Measurements from ENCODE around the gene OR4C3. TPM values are rescaled to one million over a fixed set of nuclear protein-coding genes. Genes with fewer than 3 reads are reported as not detected.
A peak's percentile ranks its signal among the peaks of the same experiment; 100 is the strongest.
"Not testable (repeated sequence)": the region's sequence is repeated elsewhere in the genome, so short reads cannot be mapped to it uniquely, and the experiment has no call there.

The OR4C3 gene
- total RNA-seq, 1 experiment from 2014 or later: not detected

- H3K4me1 Mint-ChIP-seq (ENCODE audit: insufficient read depth, unreplicated experiment): no peaks in the 10 kb centered on the region
Observed at GRCh38 chr11:48341466-48341865, 16.7 kb downstream of the OR4C3 start.

GRCh38 chr11:48342505-48342904 lies 17.8 kb downstream of the OR4C3 start:
- intact Hi-C loops (cut with micrococcal nuclease); H3K27me3 Mint-ChIP-seq (ENCODE audit: insufficient read depth, unreplicated experiment): not testable (repeated sequence)
- peaks cover 20% of the 10 kb centered on the region for H3K9me3 Mint-ChIP-seq (ENCODE audit: unreplicated experiment)

More at GRCh38 chr11:48341466-48341865, 16.7 kb downstream of the OR4C3 start:
- no peak overlapping the region for H3K4me3 Mint-ChIP-seq (ENCODE audit: unreplicated experiment)
- no peak overlapping the region for H3K27ac Mint-ChIP-seq (ENCODE audit: low read depth, unreplicated experiment)
- peak; percentile 0 for DNase-seq (ENCODE audit: unreplicated experiment)
- TF ChIP-seq CTCF (IDR thresholded peaks at IDR 0.05; ENCODE audit: unreplicated experiment): no peak
- intact Hi-C loops (cut with micrococcal nuclease): no loop called here
- no peaks in the 10 kb centered on the region for H3K36me3 Mint-ChIP-seq (ENCODE audit: insufficient read depth, unreplicated experiment)
- H3K9me3 Mint-ChIP-seq (ENCODE audit: unreplicated experiment): peaks cover 13% of the 10 kb centered on the region
- no peaks in the 10 kb centered on the region for H3K27me3 Mint-ChIP-seq (ENCODE audit: insufficient read depth, unreplicated experiment)
- BruUV-seq (replicated peaks): no TSS peak
- ChIA-PET POLR2A (no interaction called here), CTCF (no interaction called here)

GRCh38 chr11:48346286-48346685 lies 21.6 kb downstream of the OR4C3 start:
- POLR2A ChIA-PET; CTCF ChIA-PET; DNase-seq (ENCODE audit: unreplicated experiment); intact Hi-C loops (cut with micrococcal nuclease); H3K4me1 Mint-ChIP-seq (ENCODE audit: insufficient read depth, unreplicated experiment); H3K36me3 Mint-ChIP-seq (ENCODE audit: insufficient read depth, unreplicated experiment); H3K27me3 Mint-ChIP-seq (ENCODE audit: insufficient read depth, unreplicated experiment); BruUV-seq (replicated peaks); H3K27ac Mint-ChIP-seq (ENCODE audit: low read depth, unreplicated experiment); H3K4me3 Mint-ChIP-seq (ENCODE audit: unreplicated experiment): not testable (repeated sequence)
- peaks cover 25% of the 10 kb centered on the region for H3K9me3 Mint-ChIP-seq (ENCODE audit: unreplicated experiment)

More at GRCh38 chr11:48342505-48342904, 17.8 kb downstream of the OR4C3 start:
- DNase-seq (ENCODE audit: unreplicated experiment); H3K4me1 Mint-ChIP-seq (ENCODE audit: insufficient read depth, unreplicated experiment); H3K27ac Mint-ChIP-seq (ENCODE audit: low read depth, unreplicated experiment); BruUV-seq (replicated peaks); H3K4me3 Mint-ChIP-seq (ENCODE audit: unreplicated experiment); POLR2A ChIA-PET; CTCF ChIA-PET; H3K36me3 Mint-ChIP-seq (ENCODE audit: insufficient read depth, unreplicated experiment): not testable (repeated sequence)

GRCh38 chr11:48354013-48354412 lies 29.3 kb downstream of the OR4C3 start:
- no TSS peak for BruUV-seq (replicated peaks)
- ChIA-PET CTCF (no interaction called here), POLR2A (interaction anchor here (0.7 kb wide), 1 partner anchor 433 kb away, joined by 3 read pairs; no protein-coding TSS in a partner anchor)
- intact Hi-C loops (cut with micrococcal nuclease): no loop called here
- Mint-ChIP-seq H3K27ac (ENCODE audit: low read depth, unreplicated experiment) (no peak overlapping the region), H3K9me3 (ENCODE audit: unreplicated experiment) (peaks cover 15% of the 10 kb centered on the region), H3K4me1 (ENCODE audit: insufficient read depth, unreplicated experiment) (no peaks in the 10 kb centered on the region), H3K4me3 (ENCODE audit: unreplicated experiment) (no peak overlapping the region), H3K27me3 (ENCODE audit: insufficient read depth, unreplicated experiment) (no peaks in the 10 kb centered on the region), H3K36me3 (ENCODE audit: insufficient read depth, unreplicated experiment) (no peaks in the 10 kb centered on the region)
- DNase-seq (ENCODE audit: unreplicated experiment): no peak
- TF ChIP-seq CTCF (IDR thresholded peaks at IDR 0.05; ENCODE audit: unreplicated experiment): no peak

GRCh38 chr11:48354677-48355076 lies 30.0 kb downstream of the OR4C3 start:
- no peaks in the 10 kb centered on the region for H3K4me1 Mint-ChIP-seq (ENCODE audit: insufficient read depth, unreplicated experiment)

GRCh38 chr11:48361289-48361688 lies 36.6 kb downstream of the OR4C3 start:
- BruUV-seq (replicated peaks); POLR2A ChIA-PET; H3K27ac Mint-ChIP-seq (ENCODE audit: low read depth, unreplicated experiment); intact Hi-C loops (cut with micrococcal nuclease); H3K4me3 Mint-ChIP-seq (ENCODE audit: unreplicated experiment); H3K27me3 Mint-ChIP-seq (ENCODE audit: insufficient read depth, unreplicated experiment); H3K4me1 Mint-ChIP-seq (ENCODE audit: insufficient read depth, unreplicated experiment); H3K36me3 Mint-ChIP-seq (ENCODE audit: insufficient read depth, unreplicated experiment); DNase-seq (ENCODE audit: unreplicated experiment): not testable (repeated sequence)
- peaks cover 28% of the 10 kb centered on the region for H3K9me3 Mint-ChIP-seq (ENCODE audit: unreplicated experiment)
- CTCF ChIA-PET: interaction anchor here (0.6 kb wide), 1 partner anchor 268 kb away, joined by 3 read pairs; no protein-coding TSS in a partner anchor

More at GRCh38 chr11:48354677-48355076, 30.0 kb downstream of the OR4C3 start:
- H3K36me3 Mint-ChIP-seq (ENCODE audit: insufficient read depth, unreplicated experiment): no peaks in the 10 kb centered on the region
- no peaks in the 10 kb centered on the region for H3K27me3 Mint-ChIP-seq (ENCODE audit: insufficient read depth, unreplicated experiment)
- ChIA-PET CTCF (no interaction called here), POLR2A (no interaction called here)
- BruUV-seq (replicated peaks): no TSS peak
- H3K9me3 Mint-ChIP-seq (ENCODE audit: unreplicated experiment): peaks cover 14% of the 10 kb centered on the region
- intact Hi-C loops (cut with micrococcal nuclease): no loop called here
- no peak overlapping the region for H3K4me3 Mint-ChIP-seq (ENCODE audit: unreplicated experiment)
- DNase-seq (ENCODE audit: unreplicated experiment): no peak
- no peak overlapping the region for H3K27ac Mint-ChIP-seq (ENCODE audit: low read depth, unreplicated experiment)
- no peak for TF ChIP-seq CTCF (IDR thresholded peaks at IDR 0.05; ENCODE audit: unreplicated experiment)
